ENCODE results near the gene SMIM10.
"Not testable (repeated sequence)": the region's sequence is repeated elsewhere in the genome, so short reads cannot be mapped to it uniquely, and the experiment has no call there.

DNA sequence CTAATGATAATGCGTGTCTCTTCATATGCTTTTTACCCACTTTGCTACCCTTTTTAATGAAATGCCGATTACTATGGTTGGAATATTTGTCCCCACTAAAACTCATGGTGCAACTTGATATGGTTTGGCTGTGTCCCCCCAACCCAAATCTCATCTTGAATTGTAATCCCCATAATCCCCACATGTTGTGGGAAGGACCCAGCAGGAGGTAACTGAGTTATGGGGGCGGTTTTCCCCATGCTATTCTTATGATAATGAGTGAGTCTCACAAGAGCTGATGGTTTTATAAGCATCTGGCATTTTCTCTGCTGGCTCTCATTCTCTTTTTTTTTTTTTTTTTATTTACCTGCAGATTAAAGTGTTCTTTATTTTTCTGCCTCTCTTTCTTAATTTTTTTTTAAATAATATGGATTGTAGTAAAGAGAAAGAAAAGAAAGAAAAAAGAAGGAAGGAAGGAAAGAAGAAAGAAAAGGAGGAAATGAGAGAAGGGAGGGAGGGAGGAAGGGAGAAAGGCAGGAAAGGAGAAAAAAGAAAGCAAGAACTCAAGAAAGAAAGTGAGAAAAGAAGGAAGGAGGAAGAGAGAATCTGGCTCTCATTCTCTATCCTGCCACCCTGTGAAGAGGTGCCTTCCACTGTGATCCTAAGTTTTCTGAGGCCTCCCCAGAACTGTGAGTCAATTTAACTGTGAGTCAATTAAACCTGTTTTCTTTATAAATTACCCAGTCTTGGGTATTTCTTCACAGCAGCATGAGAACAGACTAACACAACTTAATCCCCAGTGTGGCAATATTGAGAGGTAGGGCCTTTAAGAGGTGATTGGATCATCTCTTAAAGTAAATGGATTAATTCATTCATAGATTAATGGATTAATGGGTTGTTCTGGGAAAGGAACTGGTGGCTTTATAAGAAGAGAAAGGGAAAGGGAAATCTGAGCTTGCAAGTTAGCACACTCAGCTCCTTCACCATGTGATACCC lies 50.6 kb downstream of the SMIM10 start:
- TF ChIP-seq, protein P1, sequence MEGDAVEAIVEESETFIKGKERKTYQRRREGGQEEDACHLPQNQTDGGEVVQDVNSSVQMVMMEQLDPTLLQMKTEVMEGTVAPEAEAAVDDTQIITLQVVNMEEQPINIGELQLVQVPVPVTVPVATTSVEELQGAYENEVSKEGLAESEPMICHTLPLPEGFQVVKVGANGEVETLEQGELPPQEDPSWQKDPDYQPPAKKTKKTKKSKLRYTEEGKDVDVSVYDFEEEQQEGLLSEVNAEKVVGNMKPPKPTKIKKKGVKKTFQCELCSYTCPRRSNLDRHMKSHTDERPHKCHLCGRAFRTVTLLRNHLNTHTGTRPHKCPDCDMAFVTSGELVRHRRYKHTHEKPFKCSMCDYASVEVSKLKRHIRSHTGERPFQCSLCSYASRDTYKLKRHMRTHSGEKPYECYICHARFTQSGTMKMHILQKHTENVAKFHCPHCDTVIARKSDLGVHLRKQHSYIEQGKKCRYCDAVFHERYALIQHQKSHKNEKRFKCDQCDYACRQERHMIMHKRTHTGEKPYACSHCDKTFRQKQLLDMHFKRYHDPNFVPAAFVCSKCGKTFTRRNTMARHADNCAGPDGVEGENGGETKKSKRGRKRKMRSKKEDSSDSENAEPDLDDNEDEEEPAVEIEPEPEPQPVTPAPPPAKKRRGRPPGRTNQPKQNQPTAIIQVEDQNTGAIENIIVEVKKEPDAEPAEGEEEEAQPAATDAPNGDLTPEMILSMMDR (conservative IDR thresholded peaks at IDR 0.05; ENCODE audit: low read depth, low read length) = not testable (repeated sequence)
- not testable (repeated sequence) for TF ChIP-seq EZH2 (IDR thresholded peaks at IDR 0.05; ENCODE audit: borderline replicate concordance, low read depth, low read length, poor library complexity, severe bottlenecking)

Data from A673 (cell line).